Stimulated activated CD8-positive, alpha-beta memory T cell treated with anti-CD3 and anti-CD28 coated beads, Interleukin-12 subunit alpha, Interleukin-12 subunit beta, amount 100 ng/mL, for 1 hour (primary cell): ENCODE measurements around the gene EGFLAM.

ENCODE experiments used
- DNase-seq: peaks from one replicate; pipeline ENCODE4 v3.0.0-alpha.2; 2020; ENCODE audit warnings: low read depth

Gene EGFLAM

DNA sequence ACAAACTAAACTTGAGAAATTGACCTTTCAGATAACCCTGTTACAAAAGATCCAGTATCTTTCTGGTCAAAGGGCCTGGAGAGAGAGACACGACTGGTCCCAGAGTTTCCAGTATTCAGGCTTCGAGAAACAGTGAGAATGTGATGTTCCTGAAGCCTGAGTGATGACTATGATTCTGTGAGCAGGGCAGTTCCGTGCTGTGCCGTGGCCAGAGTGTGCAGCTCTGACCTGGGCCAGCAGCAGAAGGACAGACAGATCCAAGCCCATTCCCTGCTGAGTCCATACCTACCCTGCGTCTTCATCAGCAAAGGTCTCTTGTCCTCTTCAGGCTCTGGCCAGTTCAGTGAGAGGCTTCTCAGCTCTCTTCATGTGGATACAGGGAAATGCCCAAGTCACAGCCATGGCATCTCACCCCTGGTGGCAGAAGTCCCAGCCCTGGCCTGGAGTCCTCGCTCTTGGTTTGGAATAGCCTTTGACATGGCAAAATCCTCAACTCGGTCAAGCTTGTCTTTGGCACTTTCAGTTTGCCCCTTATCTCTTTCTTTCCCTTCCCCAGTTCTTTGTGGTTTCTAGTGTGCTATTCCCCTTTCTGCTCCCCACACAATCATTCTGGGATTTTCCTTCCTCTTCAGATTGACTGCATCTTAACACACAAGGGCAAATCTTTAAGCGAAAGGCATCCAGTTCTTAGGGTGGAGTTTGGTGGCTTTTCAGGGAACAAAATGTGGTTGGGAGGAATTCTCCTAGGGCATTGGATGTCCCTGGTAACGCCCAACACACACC lies 190.4 kb downstream of the EGFLAM start:
- DNase-seq: no peak

DNA sequence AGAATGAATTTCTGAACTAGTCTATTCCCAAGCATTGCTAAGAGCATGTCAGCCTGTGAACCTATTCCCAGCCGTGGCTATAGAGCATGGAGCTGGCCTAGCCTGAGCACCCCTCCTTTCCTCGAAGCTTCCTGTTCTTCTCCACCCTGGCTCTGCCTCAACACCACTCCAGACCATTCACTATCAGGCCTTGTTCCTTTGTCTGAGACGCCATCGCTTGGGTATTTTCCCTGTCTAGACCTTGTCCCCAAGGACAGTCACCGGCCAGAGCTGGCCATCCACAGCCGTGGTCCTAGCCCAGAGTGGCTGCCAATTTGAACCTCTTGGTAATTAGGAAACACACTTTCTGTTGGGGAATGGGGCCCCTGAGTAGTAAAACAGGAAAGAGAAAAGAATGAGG lies 192.3 kb downstream of the EGFLAM start:
- DNase-seq: no peak

DNA sequence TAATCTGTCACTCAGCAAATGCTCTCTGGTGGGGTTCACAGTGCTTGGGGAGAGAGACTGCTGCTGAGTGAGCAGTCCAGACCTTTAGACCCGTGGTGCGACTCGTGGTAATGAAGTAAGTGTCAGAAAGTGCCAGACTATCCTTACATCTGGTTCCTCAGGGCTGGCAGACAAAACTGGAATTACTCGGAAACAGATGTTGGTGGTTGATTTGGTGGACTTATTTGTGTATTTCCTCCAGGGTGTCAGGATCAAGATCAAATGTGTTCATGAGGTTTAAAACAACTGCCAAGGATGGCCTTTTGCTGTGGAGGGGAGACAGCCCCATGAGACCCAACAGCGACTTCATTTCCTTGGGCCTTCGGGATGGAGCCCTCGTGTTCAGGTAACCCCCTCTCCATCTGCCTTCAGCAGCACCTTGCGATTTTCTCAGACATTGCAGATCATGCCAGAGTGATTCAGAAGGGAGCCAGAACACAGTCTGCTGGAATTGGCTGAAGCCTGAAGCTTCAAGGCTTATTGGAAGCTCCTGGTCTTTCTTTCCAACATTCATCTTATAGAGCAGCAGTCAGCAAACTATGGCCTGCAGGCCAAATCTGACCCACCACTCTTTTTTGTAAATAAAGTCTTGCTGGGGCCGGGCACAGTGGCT lies 192.8 kb downstream of the EGFLAM start:
- no peak for DNase-seq

DNA sequence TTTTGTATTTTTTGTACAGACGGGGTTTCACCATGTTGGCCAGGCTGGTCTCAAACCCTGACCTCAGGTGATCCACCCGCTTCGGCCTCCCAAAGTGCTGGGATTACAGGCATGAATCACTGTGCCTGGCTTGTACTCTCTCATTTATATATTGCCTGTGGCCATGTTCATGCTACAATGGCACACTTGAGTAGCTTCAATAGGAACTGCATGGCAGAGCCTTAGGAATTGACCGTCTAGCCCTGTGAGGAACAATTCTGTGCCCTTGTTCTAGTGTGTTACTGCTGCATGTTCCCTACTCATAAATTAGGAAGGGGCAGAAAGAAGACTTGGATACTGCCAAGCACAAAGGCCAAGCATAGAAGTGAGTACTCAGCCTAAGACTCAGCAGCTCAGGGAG lies 193.8 kb downstream of the EGFLAM start:
- no peak for DNase-seq

DNA sequence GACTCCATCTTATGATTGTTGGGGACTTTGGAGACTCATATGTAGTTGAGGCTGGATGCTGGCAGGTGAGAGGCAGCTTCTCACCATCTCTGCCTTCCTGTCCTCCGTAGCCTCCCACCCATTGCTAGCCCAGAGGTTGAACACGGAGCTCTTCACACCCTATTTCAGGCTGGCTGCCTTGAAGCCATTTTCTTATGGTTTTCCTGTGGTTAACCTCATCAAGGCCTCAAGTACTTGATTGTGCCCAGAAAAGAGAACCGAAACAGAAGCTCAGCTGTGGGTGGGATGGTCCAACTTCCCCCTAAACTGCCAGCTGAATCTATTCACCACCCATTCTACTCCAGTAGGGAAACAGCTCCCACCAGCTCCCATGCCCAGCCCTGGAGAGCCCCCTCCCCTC lies 195.1 kb downstream of the EGFLAM start:
- peak; percentile 16 for DNase-seq

- no peak for DNase-seq
Observed at GRCh38 chr5:38453921-38454320, 195.6 kb downstream of the EGFLAM start.

DNA sequence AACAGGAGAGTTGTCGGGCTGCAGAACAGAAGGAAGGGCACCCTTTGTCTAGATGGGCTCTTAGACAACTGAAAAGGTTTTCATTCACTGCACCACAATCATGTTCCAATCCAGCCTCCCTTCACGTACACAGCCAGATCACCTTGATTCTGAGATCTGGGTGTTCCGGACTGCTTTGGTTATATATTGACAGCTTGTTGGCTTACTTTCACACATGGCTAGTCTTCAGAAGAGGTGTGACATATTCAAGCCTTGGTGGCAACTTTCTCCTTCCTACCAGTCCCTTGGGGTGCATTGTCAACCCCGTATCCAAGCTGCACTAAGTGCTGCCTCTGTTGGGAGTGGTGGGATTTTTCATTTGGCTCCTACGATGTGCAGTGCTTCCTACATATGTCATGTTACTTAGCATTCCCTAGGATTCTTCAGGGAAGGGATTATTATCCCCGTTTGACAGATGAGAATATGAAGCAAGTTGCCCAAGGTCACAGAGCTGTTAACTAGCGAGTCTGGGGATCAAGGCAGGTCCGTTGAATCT lies 197.5 kb downstream of the EGFLAM start:
- DNase-seq: no peak

- no peak for DNase-seq
Observed at GRCh38 chr5:38456657-38457399, 198.5 kb downstream of the EGFLAM start.

- DNase-seq: no peak
Observed at GRCh38 chr5:38458174-38458573, 199.8 kb downstream of the EGFLAM start.

GRCh38 chr5:38462976-38463633 lies 204.7 kb downstream of the EGFLAM start:
- DNase-seq: no peak

DNA sequence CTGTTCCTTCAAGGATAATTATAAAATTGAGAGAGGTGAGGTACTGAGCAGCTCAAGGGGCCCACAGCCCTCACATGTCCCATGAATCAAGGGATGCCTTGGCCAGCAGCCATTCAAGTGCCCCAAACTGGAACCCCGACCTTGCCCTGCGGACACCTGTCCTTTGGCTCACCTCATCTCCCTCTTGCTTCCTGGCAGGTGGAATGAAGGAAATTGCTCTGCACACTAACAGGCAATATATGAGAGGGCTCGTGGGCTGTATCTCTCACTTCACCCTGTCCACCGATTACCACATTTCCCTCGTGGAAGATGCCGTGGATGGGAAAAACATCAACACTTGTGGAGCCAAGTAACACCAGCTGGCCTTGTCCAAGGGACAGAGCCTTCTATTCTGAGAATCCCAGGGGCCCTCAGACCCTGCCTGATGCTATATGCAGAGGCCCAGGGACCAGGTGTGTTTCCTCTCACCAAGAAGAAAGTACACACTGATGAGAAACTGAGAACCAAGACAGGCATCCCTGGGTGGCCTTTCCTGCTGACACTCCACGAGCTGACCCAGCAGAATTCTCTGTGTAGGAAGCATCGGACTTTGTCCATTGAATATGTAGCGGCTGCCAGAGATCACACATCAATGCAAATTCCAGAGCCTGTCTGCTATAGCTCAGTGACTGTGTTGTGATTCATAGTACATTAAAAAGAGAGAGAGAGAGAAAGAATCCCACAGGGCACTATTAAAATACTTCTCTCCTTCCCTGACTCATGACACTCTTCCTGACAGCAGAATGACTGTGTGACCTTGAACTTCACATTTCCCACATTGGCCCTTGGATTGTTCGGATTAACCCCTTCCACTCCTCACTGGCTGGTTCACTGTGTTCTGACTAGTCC lies 205.5 kb downstream of the EGFLAM start:
- DNase-seq: no peak

DNA sequence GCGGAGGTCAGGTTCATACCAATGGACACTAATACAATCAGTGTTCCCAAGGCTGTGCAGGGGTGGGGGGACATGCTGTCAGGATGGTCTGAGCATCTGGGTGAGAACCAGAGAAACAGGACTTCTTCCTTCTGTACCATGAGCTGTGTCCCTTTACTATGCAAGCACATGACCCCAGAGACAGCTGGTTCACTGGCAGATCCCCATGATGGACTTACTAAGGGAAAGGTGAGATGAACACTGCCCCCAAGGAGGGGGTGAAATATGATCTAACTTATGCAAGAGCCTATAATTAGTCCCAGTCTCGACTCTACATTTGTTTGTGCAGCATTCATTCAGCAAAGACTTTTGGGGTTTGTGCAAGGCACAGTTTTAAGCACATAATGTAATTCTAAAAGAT lies 206.7 kb downstream of the EGFLAM start:
- DNase-seq: no peak

DNA sequence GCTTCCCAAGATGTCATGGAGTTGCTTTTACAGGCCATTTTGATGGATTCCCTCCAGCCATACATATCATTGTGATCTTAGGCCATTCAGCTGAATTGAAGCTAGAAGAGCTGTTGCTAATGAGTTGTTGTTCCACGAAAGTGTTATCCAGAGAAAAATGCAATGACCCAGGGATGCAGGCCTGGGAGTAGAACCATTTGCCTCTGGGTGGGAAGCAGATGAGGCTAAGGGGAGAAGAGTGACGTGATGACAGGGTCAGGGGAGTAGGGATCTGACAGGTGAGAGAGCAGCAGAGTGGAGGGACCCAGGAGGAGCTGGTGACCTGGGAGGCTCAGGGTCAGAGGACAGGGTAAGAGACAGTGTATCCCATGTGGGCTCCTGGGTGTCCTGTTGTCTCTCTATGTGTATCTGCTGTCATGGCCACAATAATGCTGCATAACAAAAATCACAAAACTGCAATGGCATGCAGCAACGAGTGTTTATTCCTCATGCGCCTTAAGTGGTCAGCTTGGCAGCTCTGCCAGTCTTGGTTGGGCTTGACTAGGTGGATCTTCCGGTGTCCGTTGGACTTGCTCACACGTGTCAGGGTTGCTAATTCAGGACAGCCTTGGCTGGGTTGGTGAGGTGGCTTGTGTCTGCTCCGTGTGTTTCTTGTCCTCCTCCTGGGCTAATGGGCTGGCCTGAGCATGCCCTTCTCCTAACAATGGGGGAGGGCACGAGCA lies 207.5 kb downstream of the EGFLAM start:
- no peak for DNase-seq

GRCh38 chr5:38466424-38467189 lies 208.2 kb downstream of the EGFLAM start:
- no peak for DNase-seq

GRCh38 chr5:38467353-38468040 lies 209.1 kb downstream of the EGFLAM start:
- no peak for DNase-seq

DNA sequence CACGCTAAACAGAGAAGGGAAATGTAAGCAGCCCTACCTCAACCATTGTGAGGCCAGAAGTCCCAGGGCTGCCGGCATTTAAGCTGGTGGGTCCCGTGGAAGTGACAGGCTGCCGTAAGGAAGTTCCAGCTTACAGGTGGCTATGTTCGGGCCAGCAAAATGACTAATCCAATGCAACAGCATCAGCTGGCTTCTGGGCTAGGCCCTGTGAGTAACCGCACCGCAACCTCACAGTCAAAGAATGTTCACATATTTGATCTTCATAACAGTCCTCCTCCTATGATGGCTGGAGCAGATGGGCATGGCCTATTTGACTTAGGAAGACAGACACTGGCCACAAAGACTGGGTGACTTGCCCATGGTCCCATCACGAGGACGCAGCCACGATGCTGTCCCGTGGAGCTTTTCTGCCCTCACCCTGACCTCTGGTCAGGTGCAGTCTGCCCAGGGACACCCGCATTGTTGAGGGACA lies 209.9 kb downstream of the EGFLAM start:
- DNase-seq: no peak

DNA sequence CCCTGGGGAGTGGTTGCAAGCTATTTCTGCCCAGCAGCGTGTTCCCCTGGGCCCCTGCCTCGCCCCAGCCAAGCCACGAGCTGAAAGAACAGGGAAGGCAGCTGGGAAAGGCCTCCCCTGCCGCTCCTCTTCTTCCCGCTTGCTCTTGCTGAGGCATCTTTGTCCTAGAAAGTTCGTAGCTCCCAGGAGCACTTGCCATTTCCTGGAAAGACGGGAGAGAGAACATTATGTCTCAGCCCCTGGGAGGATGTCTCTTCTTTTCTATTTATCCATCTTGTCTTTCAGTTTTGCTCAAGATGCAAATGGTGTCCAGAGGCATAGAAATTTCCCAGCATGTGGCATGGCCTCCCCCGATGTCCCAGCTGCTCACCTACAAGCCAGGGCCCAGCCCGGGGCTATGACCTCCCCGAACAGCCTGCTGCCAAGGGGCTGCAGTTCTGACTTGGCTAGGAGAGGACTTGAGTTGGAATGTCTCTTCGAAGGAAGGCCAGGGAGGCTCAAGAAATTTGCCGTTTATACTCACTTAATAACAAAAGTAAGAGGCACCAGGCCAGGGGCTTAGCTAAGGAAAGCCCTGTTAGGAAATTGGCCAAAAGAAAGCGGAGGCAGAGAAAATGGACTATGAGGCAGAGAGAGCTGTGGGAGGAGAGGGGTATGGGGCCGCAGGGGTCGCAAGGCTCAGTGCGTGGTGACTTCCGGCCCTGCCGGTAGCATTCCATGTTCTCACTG lies 210.8 kb downstream of the EGFLAM start:
- no peak for DNase-seq

DNA sequence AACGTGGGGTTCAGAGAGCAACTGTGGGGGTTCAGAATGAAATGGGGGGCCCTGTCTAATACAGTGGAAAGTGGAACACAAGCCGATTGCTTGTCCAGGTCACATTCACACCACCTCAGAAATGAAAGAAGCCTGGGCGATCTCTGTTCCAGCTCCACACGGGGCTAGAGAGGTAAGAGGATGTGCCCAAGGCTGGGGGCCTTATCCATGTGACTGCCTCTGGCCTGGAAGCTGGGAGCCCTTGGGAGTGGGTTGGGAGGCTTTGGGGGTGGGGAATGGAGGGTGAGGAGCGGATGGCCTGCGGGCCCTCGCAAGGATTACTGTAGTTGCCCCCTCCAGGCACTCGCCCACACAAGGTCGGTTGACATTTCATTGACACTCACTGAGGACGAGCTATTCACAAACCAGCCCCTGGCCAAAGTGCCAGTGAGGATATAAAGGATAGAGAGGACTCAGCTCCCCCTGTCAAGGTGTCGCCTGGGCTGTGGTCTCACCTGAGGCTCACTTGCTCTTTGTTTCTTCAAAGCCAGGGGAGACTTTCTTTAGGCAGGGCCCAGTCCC lies 211.4 kb downstream of the EGFLAM start:
- no peak for DNase-seq
